ENCODE data around the gene GPR142.

DNA sequence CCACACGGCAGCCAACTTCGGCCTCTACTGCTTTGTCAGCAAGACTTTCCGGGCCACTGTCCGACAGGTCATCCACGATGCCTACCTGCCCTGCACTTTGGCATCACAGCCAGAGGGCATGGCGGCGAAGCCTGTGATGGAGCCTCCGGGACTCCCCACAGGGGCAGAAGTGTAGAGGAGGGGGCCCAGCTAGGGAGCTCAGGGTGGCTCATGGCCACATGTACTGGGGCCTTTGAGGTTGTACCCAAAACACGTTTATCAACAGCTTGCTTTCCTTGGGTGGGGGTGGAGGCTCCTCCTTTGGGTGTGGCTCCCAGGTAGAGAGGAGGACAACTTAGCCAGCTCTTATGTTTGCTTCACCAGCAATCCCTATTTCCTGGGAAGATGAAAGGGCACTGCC, 5.1 kb downstream of the GPR142 start:
- TF ChIP-seq GATA3 (IDR thresholded peaks at IDR 0.05; ENCODE audit: low read depth, low read length) (no peak), GATA2 (IDR thresholded peaks at IDR 0.05; ENCODE audit: low read depth, low read length) (no peak)
